HL-60 (cell line): ENCODE results near the gene TRPV2.

Experiments used
- CTCF ChIP-seq: IDR thresholded peaks from one replicate; pipeline ENCODE4 v1.5.1; 2011; ENCODE audit warnings: low read length, control low read depth, inconsistent platforms; ENCODE audit not compliant: insufficient read depth
- POLR2AphosphoS5 ChIP-seq: IDR thresholded peaks from 2 replicates; pipeline ENCODE4 v1.6.1; 2012; ENCODE audit warnings: low read depth
- REST ChIP-seq: IDR thresholded peaks from 2 replicates; pipeline ENCODE4 v1.6.1; 2012; ENCODE audit warnings: low read depth; ENCODE audit not compliant: insufficient replicate concordance

- TF ChIP-seq CTCF, result no peak
- TF ChIP-seq POLR2AphosphoS5, result no peak
- no peak for TF ChIP-seq REST
Measured at GRCh38 chr17:16473044-16474011, 58.0 kb downstream of the TRPV2 start.
